ENCODE data around the gene FBXO47. TPM values are rescaled to one million over a fixed set of nuclear protein-coding genes. Genes with fewer than 3 reads are reported as not detected.

FBXO47 gene
- total RNA-seq, 1 experiment from 2014 or later: not detected

- TF ChIP-seq, protein P1, sequence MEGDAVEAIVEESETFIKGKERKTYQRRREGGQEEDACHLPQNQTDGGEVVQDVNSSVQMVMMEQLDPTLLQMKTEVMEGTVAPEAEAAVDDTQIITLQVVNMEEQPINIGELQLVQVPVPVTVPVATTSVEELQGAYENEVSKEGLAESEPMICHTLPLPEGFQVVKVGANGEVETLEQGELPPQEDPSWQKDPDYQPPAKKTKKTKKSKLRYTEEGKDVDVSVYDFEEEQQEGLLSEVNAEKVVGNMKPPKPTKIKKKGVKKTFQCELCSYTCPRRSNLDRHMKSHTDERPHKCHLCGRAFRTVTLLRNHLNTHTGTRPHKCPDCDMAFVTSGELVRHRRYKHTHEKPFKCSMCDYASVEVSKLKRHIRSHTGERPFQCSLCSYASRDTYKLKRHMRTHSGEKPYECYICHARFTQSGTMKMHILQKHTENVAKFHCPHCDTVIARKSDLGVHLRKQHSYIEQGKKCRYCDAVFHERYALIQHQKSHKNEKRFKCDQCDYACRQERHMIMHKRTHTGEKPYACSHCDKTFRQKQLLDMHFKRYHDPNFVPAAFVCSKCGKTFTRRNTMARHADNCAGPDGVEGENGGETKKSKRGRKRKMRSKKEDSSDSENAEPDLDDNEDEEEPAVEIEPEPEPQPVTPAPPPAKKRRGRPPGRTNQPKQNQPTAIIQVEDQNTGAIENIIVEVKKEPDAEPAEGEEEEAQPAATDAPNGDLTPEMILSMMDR (IDR thresholded peaks at IDR 0.05; ENCODE audit: unreplicated experiment): no peak
- BruUV-seq (replicated peaks): no TSS peak
- DNase-seq: no peak
- no peak overlapping the region for H3K4me3 Mint-ChIP-seq (ENCODE audit: low read depth, unreplicated experiment)
- no peak overlapping the region for H3K27ac Mint-ChIP-seq (ENCODE audit: unreplicated experiment)
- H3K9me3 Mint-ChIP-seq (ENCODE audit: low read depth, unreplicated experiment): no peaks in the 10 kb centered on the region
- H3K36me3 Mint-ChIP-seq (ENCODE audit: insufficient read depth, unreplicated experiment): peaks cover 91% of the 10 kb centered on the region
- CTCF ChIA-PET: interaction anchor here (1.6 kb wide), 1 partner anchor 19 kb away, joined by 4 read pairs; the partner anchor contains the start of gene LASP1
- H3K4me1 Mint-ChIP-seq (ENCODE audit: low read depth, unreplicated experiment): peaks cover 42% of the 10 kb centered on the region
- no peaks in the 10 kb centered on the region for H3K27me3 Mint-ChIP-seq (ENCODE audit: unreplicated experiment)
- intact Hi-C loops (cut with micrococcal nuclease; ENCODE audit: unreplicated experiment): no loop called here
Observed at GRCh38 chr17:38888842-38889241, 78.4 kb downstream of the FBXO47 start.

DNA sequence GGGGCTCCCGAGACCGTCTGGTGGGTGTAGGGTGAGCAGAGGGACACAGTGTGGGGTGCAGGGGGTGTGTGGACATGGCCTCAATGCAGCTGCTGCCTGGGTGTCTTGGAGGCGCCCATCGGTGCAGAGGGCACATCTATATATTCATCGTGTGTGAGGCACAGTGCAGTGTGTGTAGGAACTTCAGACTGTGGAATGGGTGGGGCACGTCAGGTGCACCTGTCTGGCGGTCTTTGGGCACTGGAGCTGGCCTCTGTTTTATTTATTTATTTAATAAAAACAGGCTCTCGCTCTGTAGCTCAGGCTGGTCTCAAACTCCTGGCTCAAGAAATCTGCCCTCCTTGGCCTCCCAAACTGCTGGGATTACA lies 80.6 kb downstream of the FBXO47 start:
- TF ChIP-seq, protein P1 (IDR thresholded peaks at IDR 0.05; ENCODE audit: unreplicated experiment): no peak
- BruUV-seq (replicated peaks): no TSS peak
- intact Hi-C loops (cut with micrococcal nuclease; ENCODE audit: unreplicated experiment): no loop called here
- Mint-ChIP-seq H3K27me3 (ENCODE audit: unreplicated experiment) (no peaks in the 10 kb centered on the region), H3K9me3 (ENCODE audit: low read depth, unreplicated experiment) (no peaks in the 10 kb centered on the region), H3K36me3 (ENCODE audit: insufficient read depth, unreplicated experiment) (peaks cover 98% of the 10 kb centered on the region), H3K4me1 (ENCODE audit: low read depth, unreplicated experiment) (peaks cover 64% of the 10 kb centered on the region), H3K27ac (ENCODE audit: unreplicated experiment) (no peak overlapping the region), H3K4me3 (ENCODE audit: low read depth, unreplicated experiment) (no peak overlapping the region)
- no peak for DNase-seq
- CTCF ChIA-PET: interaction anchor here (0.6 to 1.0 kb wide), 6 partner anchors 18 to 595 kb away, joined by 3 to 4 read pairs (median 3); no protein-coding TSS in a partner anchor

Small RNAs within 50 kb of the gene (microRNA-seq; reads per million reads assigned to microRNA genes)
- gene MIR6779: 2.5 reads per million

Other genes starting within 250 kb of the FBXO47 start
- gene CISD3, start 237.1 kb downstream of the FBXO47 start, total RNA-seq (2022): 101 and 109 TPM in 2 replicates
- gene PCGF2, start 219.1 kb downstream of the FBXO47 start, total RNA-seq (2022): 196 and 205 TPM in 2 replicates
- gene PSMB3, start 214.7 kb downstream of the FBXO47 start, total RNA-seq (2022): 893 and 935 TPM in 2 replicates
- 101 and 120 TPM in 2 replicates for gene PIP4K2B, start 167.8 kb downstream of the FBXO47 start, total RNA-seq (2022)
- 77.8 and 78.9 TPM in 2 replicates for gene CWC25, start 142.1 kb downstream of the FBXO47 start, total RNA-seq (2022)
- 3,443 and 3,829 TPM in 2 replicates for gene RPL23, start 113.7 kb downstream of the FBXO47 start, total RNA-seq (2022)
- gene LASP1, start 97.3 kb downstream of the FBXO47 start, total RNA-seq (2022): 479 and 558 TPM in 2 replicates
- gene PLXDC1, start 184.2 kb upstream of the FBXO47 start, total RNA-seq (2022): 0.39 and 0.52 TPM in 2 replicates
- gene ARL5C, start 198.8 kb upstream of the FBXO47 start, total RNA-seq (2022): not detected in 2 replicates
- 44.1 and 52.1 TPM in 2 replicates for gene CACNB1, start 230.3 kb upstream of the FBXO47 start, total RNA-seq (2022)
- gene RPL19, start 232.9 kb upstream of the FBXO47 start, total RNA-seq (2022): 6,584 and 6,763 TPM in 2 replicates